H1 (cell line): Measurements from ENCODE around the gene SERTAD2.

ENCODE experiments used
- CBX5 ChIP-seq: fragments of 300-800, 300-1000 bp; sonication (generic); IDR thresholded peaks from 2 replicates; pipeline ENCODE4 v1.7.1; 2016; ENCODE audit warnings: antibody characterized with exemption, low read length, low read depth
- CHD1 ChIP-seq: IDR thresholded peaks from 2 replicates; pipeline ENCODE4 v1.6.1; 2012; ENCODE audit warnings: low read depth, low read length, improper control_type of control experiment
- GABPA ChIP-seq: IDR thresholded peaks from 2 replicates; pipeline ENCODE4 v1.6.1; 2011; ENCODE audit warnings: mild to moderate bottlenecking, low read length, moderate library complexity, borderline replicate concordance; ENCODE audit not compliant: insufficient read depth
- HDAC6 ChIP-seq: IDR thresholded peaks from one replicate; pipeline ENCODE4 v1.7.1; 2012; ENCODE audit warnings: low read depth, mild to moderate bottlenecking, inconsistent platforms, low read length, moderate library complexity
- JUND ChIP-seq: IDR thresholded peaks from 2 replicates; pipeline ENCODE4 v1.6.1; 2011; ENCODE audit warnings: mild to moderate bottlenecking, improper control_type of control experiment, low read length
- PHF8 ChIP-seq: fragments of 200-600 bp; sonication (generic); conservative IDR thresholded peaks from 2 replicates; pipeline ENCODE4 v1.7.1; 2012; ENCODE audit warnings: low read depth, mild to moderate bottlenecking, inconsistent platforms, low read length, moderate library complexity
- POLR2A ChIP-seq, 2 experiments: IDR thresholded peaks; 1 replicate in 1 of 2; 2 replicates in 1 of 2; pipeline ENCODE4 v1.6.1; 2011; ENCODE audit warnings: low read depth in 2 of 2, low read length in 2 of 2, mild to moderate bottlenecking in 2 of 2; ENCODE audit errors: control extremely low read depth in 1 of 2
- POLR2AphosphoS5 ChIP-seq: IDR thresholded peaks from 2 replicates; pipeline ENCODE4 v1.6.1; 2011; ENCODE audit warnings: low read depth, low read length
- POU5F1 ChIP-seq: IDR thresholded peaks from 2 replicates; pipeline ENCODE4 v1.6.1; 2011; ENCODE audit warnings: low read depth, mild to moderate bottlenecking, low read length, moderate library complexity
- RBBP5 ChIP-seq: IDR thresholded peaks from 2 replicates; pipeline ENCODE4 v1.7.1; 2012; ENCODE audit warnings: low read depth, mild to moderate bottlenecking, inconsistent platforms, low read length, moderate library complexity, borderline replicate concordance
- SUZ12 ChIP-seq: fragments of 200-600 bp; sonication (generic); IDR thresholded peaks from 2 replicates; pipeline ENCODE4 v1.6.1; 2012; ENCODE audit warnings: mild to moderate bottlenecking, inconsistent platforms, low read length, moderate library complexity, mixed read lengths
- TEAD4 ChIP-seq: IDR thresholded peaks from 2 replicates; pipeline ENCODE4 v1.6.1; 2012; ENCODE audit warnings: low read depth, low read length, inconsistent platforms, mixed read lengths
- TF ChIP-seq, protein P1 (sequence below), 3 experiments: IDR thresholded peaks; 1 replicate in 2 of 3; 2 replicates in 1 of 3; pipeline versions ENCODE4 v1.5.1 to v1.6.1; 2011; ENCODE audit warnings: low read length in 3 of 3, mild to moderate bottlenecking in 3 of 3, inconsistent platforms in 2 of 3, low read depth in 1 of 3, moderate library complexity in 1 of 3; ENCODE audit not compliant: insufficient read depth in 1 of 3; ENCODE audit errors: control extremely low read depth in 1 of 3

GRCh38 chr2:64609227-64609941 lies 44.3 kb downstream of the SERTAD2 start:
- TF ChIP-seq, protein P1, sequence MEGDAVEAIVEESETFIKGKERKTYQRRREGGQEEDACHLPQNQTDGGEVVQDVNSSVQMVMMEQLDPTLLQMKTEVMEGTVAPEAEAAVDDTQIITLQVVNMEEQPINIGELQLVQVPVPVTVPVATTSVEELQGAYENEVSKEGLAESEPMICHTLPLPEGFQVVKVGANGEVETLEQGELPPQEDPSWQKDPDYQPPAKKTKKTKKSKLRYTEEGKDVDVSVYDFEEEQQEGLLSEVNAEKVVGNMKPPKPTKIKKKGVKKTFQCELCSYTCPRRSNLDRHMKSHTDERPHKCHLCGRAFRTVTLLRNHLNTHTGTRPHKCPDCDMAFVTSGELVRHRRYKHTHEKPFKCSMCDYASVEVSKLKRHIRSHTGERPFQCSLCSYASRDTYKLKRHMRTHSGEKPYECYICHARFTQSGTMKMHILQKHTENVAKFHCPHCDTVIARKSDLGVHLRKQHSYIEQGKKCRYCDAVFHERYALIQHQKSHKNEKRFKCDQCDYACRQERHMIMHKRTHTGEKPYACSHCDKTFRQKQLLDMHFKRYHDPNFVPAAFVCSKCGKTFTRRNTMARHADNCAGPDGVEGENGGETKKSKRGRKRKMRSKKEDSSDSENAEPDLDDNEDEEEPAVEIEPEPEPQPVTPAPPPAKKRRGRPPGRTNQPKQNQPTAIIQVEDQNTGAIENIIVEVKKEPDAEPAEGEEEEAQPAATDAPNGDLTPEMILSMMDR (IDR thresholded peaks at IDR 0.05; ENCODE audit: control extremely low read depth in 1 of 3, insufficient read depth in 1 of 3, low read depth in 1 of 3, low read length in 3 of 3), result peak; percentile 58 to 76 (median 68)
- no peak for TF ChIP-seq POLR2AphosphoS5
- TF ChIP-seq POLR2A (IDR thresholded peaks at IDR 0.05; ENCODE audit: control extremely low read depth in 1 of 2, low read depth in 2 of 2, low read length in 2 of 2), result peak in 1 of 2 experiments; percentile 38; a peak in 1 of 3 replicates
- no peak for TF ChIP-seq CHD1
- TF ChIP-seq SUZ12, result no peak
- peak; percentile 61 for TF ChIP-seq PHF8
- no peak for TF ChIP-seq TEAD4
- TF ChIP-seq CBX5, result no peak
- no peak for TF ChIP-seq JUND
- no peak for TF ChIP-seq HDAC6
- no peak for TF ChIP-seq GABPA
- TF ChIP-seq RBBP5, result no peak
- TF ChIP-seq POU5F1, result no peak
